CD4-positive, alpha-beta T cell treated with Interleukin-17A for 1 hour (primary cell): ENCODE data around the gene ACADL.

Source experiments
- DNase-seq: peaks from one replicate; pipeline ENCODE4 v3.0.0-alpha.2; 2020

Gene ACADL

GRCh38 chr2:210169516-210170195 is 55.6 kb downstream of the ACADL start:
- DNase-seq, result peak; percentile 23

DNA sequence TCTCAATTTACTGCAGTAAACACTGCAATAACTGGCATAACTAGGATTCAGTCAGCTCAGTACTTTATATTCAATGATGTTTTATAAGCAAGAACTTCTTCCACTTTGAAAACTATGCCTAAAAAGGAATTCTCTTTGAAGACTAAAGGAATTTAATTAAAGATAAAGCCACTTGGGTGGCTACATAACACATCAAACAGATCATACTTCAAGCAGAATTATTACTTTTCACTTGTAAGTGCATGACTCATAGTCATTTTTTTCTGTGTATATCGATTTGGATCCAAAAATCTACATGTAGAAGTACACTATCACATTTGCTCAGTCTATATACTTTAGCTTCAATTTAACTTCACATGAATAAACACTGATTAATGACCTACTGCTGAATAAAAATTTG is 58.0 kb downstream of the ACADL start:
- DNase-seq, result no peak

- no peak for DNase-seq
Measured at GRCh38 chr2:210162466-210163124, 62.7 kb downstream of the ACADL start.

DNA sequence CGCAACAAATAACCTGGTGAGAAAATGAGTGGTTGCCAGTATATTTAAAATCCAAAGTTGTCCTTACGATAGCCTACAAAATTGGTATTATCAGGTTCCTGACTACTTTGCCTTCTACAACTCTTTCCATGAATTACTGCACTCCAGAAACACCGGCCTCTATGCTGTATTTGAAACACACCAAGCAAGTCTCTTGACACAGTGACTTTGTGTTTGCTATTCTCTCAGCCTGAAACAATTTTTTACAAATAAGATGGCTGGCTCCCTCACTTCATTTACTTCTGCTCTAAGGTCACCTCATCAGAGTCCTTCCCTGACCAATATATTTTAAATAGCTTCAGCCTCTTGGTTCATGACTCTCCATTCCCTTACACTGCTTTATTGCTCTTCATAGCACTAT is 66.2 kb downstream of the ACADL start:
- DNase-seq, result no peak

DNA sequence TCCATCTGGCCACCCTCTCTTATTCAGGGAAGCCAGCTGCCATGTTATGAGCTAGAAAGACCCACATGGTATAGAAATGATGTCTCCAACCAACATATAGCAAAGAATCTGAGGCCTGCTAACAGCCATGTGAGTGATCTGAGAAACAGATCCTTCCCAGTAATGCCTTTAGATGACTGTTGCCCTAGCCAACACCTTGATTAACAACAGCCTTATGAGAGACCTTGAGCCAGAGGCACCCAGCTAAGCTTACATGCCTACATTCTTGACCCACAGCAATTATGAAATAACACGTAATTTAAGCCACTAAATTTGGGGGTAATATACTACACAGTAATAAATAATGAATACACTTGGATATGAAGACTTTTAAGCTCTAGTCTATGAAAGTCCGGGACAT is 67.0 kb downstream of the ACADL start:
- no peak for DNase-seq

DNA sequence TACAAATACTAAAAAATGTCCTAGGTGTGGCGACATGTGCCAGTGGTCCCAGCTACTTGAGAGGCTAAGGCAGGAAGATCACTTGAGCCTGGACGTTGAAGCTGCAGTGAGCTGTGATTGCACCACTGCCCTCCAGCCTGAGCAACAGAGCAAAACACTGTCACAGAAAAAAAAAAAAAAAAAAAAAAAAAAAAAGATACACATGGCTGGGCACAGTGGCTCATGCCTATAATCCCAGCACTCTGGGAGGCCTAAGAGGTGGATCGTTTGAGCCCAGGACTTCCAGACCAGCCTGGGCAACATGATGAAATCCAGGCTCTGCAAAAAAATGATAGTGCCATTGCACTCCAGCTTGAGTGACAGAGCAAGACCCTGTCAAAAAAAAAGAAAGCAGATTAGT is 67.7 kb downstream of the ACADL start:
- DNase-seq, result no peak

DNA sequence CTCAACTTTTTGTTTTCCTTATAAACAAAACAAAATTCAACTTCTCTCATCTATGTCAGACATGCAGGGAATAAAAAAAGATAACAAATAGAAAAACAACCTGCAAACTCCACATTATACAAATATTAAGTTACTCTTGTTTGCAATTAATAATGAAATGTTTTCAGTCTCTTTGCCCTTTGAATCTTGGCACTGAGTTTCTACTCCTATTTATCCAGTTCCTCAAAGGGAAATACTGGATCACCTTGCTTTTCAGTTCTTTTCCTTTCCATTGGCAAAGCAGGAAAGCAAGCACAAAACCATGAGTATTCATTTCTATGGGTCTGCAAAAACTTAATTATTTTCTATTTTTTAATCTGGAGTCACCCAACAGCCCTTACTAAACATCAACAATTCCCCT is 77.6 kb downstream of the ACADL start:
- no peak for DNase-seq
